Pancreas (tissue), 10 donors: ENCODE data around the gene ALG6. TPM values are rescaled to one million over a fixed set of nuclear protein-coding genes. Genes with fewer than 3 reads are reported as not detected.
"Not testable (repeated sequence)": the region's sequence is repeated elsewhere in the genome, so short reads cannot be mapped to it uniquely, and the experiment has no call there.

ENCODE experiments used
- ATAC-seq, 4 donors: fragments of 200-7000 bp; cut with Tn5 transposase; one replicate each; pipeline versions ENCODE4 v1.8.0 to v1.9.1; 2020; ENCODE audit warnings: mild to moderate bottlenecking in 4 of 4, moderate library complexity in 4 of 4
- DNase-seq, 6 donors: peaks; one replicate each; pipeline ENCODE4 v3.0.0-alpha.2; 2020
- FAIRE-seq: peaks from 2 replicates; lab custom pipeline; 2012; peaks lifted over from hg19 to GRCh38; lab: Jason Lieb, UNC
- H3K27ac ChIP-seq, 4 donors: fragments of 200-600 bp; sonication (generic); 1 replicate in 3 of 4; 2 replicates in 1 of 4; pipeline versions ENCODE4 v1.5.0 to v1.8.0; 2020
- H3K27me3 ChIP-seq, 4 donors: fragments of 200-600 bp; one replicate each; pipeline ENCODE4 v1.8.0; 2021
- H3K36me3 ChIP-seq, 3 donors: fragments of 200-600 bp; sonication (generic) in 1 of 3; one replicate each; pipeline versions ENCODE4 v1.5.0 to v1.8.0; 2020 to 2021
- H3K4me1 ChIP-seq, 3 donors: fragments of 200-600 bp; one replicate each; pipeline ENCODE4 v1.8.0; 2021
- H3K4me3 ChIP-seq, 4 donors: fragments of 200-600 bp; sonication (generic) in 2 of 4; one replicate each; pipeline versions ENCODE4 v1.5.0 to v1.8.0; 2020 to 2021
- H3K9me3 ChIP-seq, 4 donors: fragments of 200-600 bp; one replicate each; pipeline ENCODE4 v1.8.0; 2021
- CTCF ChIP-seq, 4 donors: fragments of 200-600 bp; sonication (generic) in 3 of 4; IDR thresholded peaks; one replicate each; pipeline versions ENCODE4 v1.5.0 to v1.8.0; 2021; ENCODE audit warnings: antibody characterized with exemption in 4 of 4
- WGBS, 2 donors: extraction: QIAGEN DNeasy Blood & Tissue Kit; methylation state at CpG; one replicate each; pipeline ENCODE4 v1.1.7; 2013; 5-methylcytosine and 5-hydroxymethylcytosine counted together
- intact Hi-C, 3 donors: fragments of 100-400 bp; cut with DNase I; formaldehyde crosslinking; loops; one replicate each; pipeline versions ENCODE4 v1.11.1 to v1.14.2; 2022
- polyA plus RNA-seq, 2 donors: library from polyadenylated mRNA; stranded (reverse); fragments of 200-250 nt; gene quantifications; one replicate each; pipeline ENCODE4 v1.2.3, GENCODE V29; 2013
- total RNA-seq, 6 donors: library from RNA; stranded (reverse); fragmentation: NEBNext Ultra II Directional in 4 of 6; extraction: Animal tissue kit (Norgen Biotek cat#: 25700) in 4 of 6; gene quantifications; one replicate each; pipeline versions ENCODE4 v1.2.1 to v1.2.4, GENCODE V29; 2021 to 2023
- donor health status: healthy with polysubstance abuse.
- donor health status: DM: no; HTN: no; CAD: no; lungs with moderate emphysema.
- donor health status: DM: no; HTN: no; CAD: no.
- donor health status: control.
- donor health status: control.
- donor health status: Bipolar disorder and iron deficiency.
- donor health status: DM: yes; HTN: yes; CAD: no.
- donor health status: DM: no; HTN: no; CAD: no.
- donor health status: DM: no; HTN: no; CAD: no.
- donor health status: DM: yes; HTN: yes; CAD: no.

The ALG6 gene
- total and polyA plus RNA-seq, 8 donors: 3.1 to 11.5 (median 5.2) TPM

- ATAC-seq (no peak), DNase-seq (no peak), FAIRE-seq (no peak)
- no peak for TF ChIP-seq CTCF (IDR thresholded peaks at IDR 0.05)
- H3K9me3 ChIP-seq: no peaks in the 10 kb centered on the region
- H3K27me3 ChIP-seq: peaks cover 0 to 4% (median 2%) of the 10 kb centered on the region in 4 donors
- no peaks in the 10 kb centered on the region for H3K36me3 ChIP-seq
- WGBS, 2 donors: 87 to 91% methylated on average over 5 of the region's 5 CpGs
- intact Hi-C loops: no loop called here
- no peak overlapping the region for H3K4me3 ChIP-seq
- no peak overlapping the region for H3K27ac ChIP-seq
- H3K4me1 ChIP-seq: no peaks in the 10 kb centered on the region
Observed at GRCh38 chr1:63350320-63350719, 17.1 kb upstream of the ALG6 start.

- intact Hi-C loops: no loop called here
- H3K27me3 ChIP-seq: peaks cover 0 to 7% (median 3%) of the 10 kb centered on the region in 4 donors
- FAIRE-seq (no peak), DNase-seq (no peak), ATAC-seq (no peak)
- no peaks in the 10 kb centered on the region for H3K9me3 ChIP-seq
- TF ChIP-seq CTCF (IDR thresholded peaks at IDR 0.05): no peak
- H3K27ac ChIP-seq: no peak overlapping the region
- no peak overlapping the region for H3K4me3 ChIP-seq
- H3K4me1 ChIP-seq: no peaks in the 10 kb centered on the region
- 46 to 54% methylated on average over 2 of the region's 2 CpGs for WGBS, 2 donors
- H3K36me3 ChIP-seq: no peaks in the 10 kb centered on the region
Observed at GRCh38 chr1:63352736-63353135, 14.7 kb upstream of the ALG6 start.

- H3K27me3 ChIP-seq, H3K4me1 ChIP-seq, intact Hi-C loops, H3K4me3 ChIP-seq, FAIRE-seq, ATAC-seq, H3K9me3 ChIP-seq, H3K27ac ChIP-seq, H3K36me3 ChIP-seq, DNase-seq: not testable (repeated sequence)
- WGBS, 2 donors: 64 to 82% methylated on average over 2 of the region's 2 CpGs
Observed at GRCh38 chr1:63356234-63356633, 11.2 kb upstream of the ALG6 start.

- Histone ChIP-seq H3K4me3 (no peak overlapping the region), H3K27me3 (peaks cover 0 to 7% (median 0%) of the 10 kb centered on the region in 4 donors), H3K36me3 (no peaks in the 10 kb centered on the region), H3K4me1 (no peaks in the 10 kb centered on the region), H3K9me3 (no peaks in the 10 kb centered on the region), H3K27ac (no peak overlapping the region)
- FAIRE-seq (no peak), DNase-seq (no peak), ATAC-seq (no peak)
- TF ChIP-seq CTCF (IDR thresholded peaks at IDR 0.05): no peak
- 82 to 87% methylated on average over 5 of the region's 5 CpGs for WGBS, 2 donors
- intact Hi-C loops: no loop called here
Observed at GRCh38 chr1:63359561-63359960, 7.9 kb upstream of the ALG6 start.

- Histone ChIP-seq H3K36me3 (no peaks in the 10 kb centered on the region), H3K4me3 (no peak overlapping the region), H3K4me1 (no peaks in the 10 kb centered on the region), H3K9me3 (no peaks in the 10 kb centered on the region), H3K27me3 (no peaks in the 10 kb centered on the region), H3K27ac (no peak overlapping the region)
- FAIRE-seq (no peak), DNase-seq (no peak), ATAC-seq (no peak)
- TF ChIP-seq CTCF (IDR thresholded peaks at IDR 0.05): no peak
- intact Hi-C loops: no loop called here
- WGBS, 2 donors: 61 to 67% methylated on average over 1 of the region's 1 CpG
Observed at GRCh38 chr1:63362073-63362472, 5.4 kb upstream of the ALG6 start.
